SU-DHL-6 (cell line): ENCODE measurements around the gene ARHGDIA.
A peak's percentile ranks its signal among the peaks of the same experiment; 100 is the strongest.

Experiments used
- H2AFZ ChIP-seq: fragments of 200-600 bp; sonication (generic); 2 replicates; pipeline ENCODE4 v1.6.1; 2014; ENCODE audit warnings: low read depth, mild to moderate bottlenecking, moderate library complexity, mixed read lengths, antibody characterized with exemption, low read length; ENCODE audit not compliant: severe bottlenecking
- H3F3A ChIP-seq: fragments of 200-600 bp; shearing (Covaris generic); 2 replicates; pipeline ENCODE4 v1.6.0; 2016; ENCODE audit warnings: antibody characterized with exemption, mild to moderate bottlenecking; ENCODE audit not compliant: insufficient read depth
- H3K27ac ChIP-seq: fragments of 200-600 bp; sonication (generic); 2 replicates; pipeline ENCODE4 v1.5.1; 2016; ENCODE audit warnings: low read depth, mild to moderate bottlenecking, low read length, moderate library complexity, mixed read lengths
- H3K27me3 ChIP-seq: fragments of 200-600 bp; sonication (generic), shearing (Covaris generic); 2 replicates; pipeline ENCODE4 v1.6.0; 2014; ENCODE audit warnings: mild to moderate bottlenecking, low read length
- H3K36me3 ChIP-seq: fragments of 200-600 bp; sonication (generic); 2 replicates; pipeline ENCODE4 v1.6.1; 2014; ENCODE audit warnings: mild to moderate bottlenecking, low read length, mixed read lengths
- H3K4me2 ChIP-seq: fragments of 300-600, 200-600 bp; shearing (Covaris generic), sonication (generic); 2 replicates; pipeline ENCODE4 v1.6.0; 2014; ENCODE audit warnings: low read length, low read depth, mild to moderate bottlenecking; ENCODE audit not compliant: poor library complexity, severe bottlenecking
- H3K4me3 ChIP-seq: fragments of 200-600 bp; sonication (generic); 2 replicates; pipeline ENCODE4 v1.5.1; 2014; ENCODE audit warnings: antibody characterized with exemption, low read length, mild to moderate bottlenecking, mixed read lengths; ENCODE audit not compliant: insufficient read depth, poor library complexity, severe bottlenecking
- H3K79me2 ChIP-seq: fragments of 200-600 bp; sonication (generic); 2 replicates; pipeline ENCODE4 v1.6.1; 2014; ENCODE audit warnings: mild to moderate bottlenecking, low read length, moderate library complexity; ENCODE audit not compliant: insufficient read depth
- H3K9ac ChIP-seq: fragments of 200-600 bp; sonication (generic); 2 replicates; pipeline ENCODE4 v1.7.0; 2014; ENCODE audit warnings: mild to moderate bottlenecking, low read length
- H3K9me2 ChIP-seq: fragments of 200-600 bp; sonication (generic); replicated peaks from 2 replicates; pipeline ENCODE4 v1.6.1; 2014; ENCODE audit warnings: low read length; ENCODE audit not compliant: insufficient read depth
- H3K9me3 ChIP-seq: fragments of 200-600 bp; sonication (generic); 2 replicates; pipeline ENCODE4 v1.6.1; 2014; ENCODE audit warnings: low read length, mixed read lengths; ENCODE audit not compliant: insufficient read depth
- H4K20me1 ChIP-seq: fragments of 200-600 bp; sonication (generic); 2 replicates; pipeline ENCODE4 v1.6.1; 2014; ENCODE audit warnings: low read depth, mild to moderate bottlenecking, antibody characterized with exemption, low read length, moderate library complexity, mixed read lengths
- CTCF ChIP-seq: fragments of 200-600 bp; sonication (generic); IDR thresholded peaks from one replicate; pipeline ENCODE4 v1.5.1; 2017; ENCODE audit warnings: antibody characterized with exemption, mild to moderate bottlenecking, low read length, moderate library complexity; ENCODE audit not compliant: insufficient read depth, poor library complexity, severe bottlenecking
- EZH2phosphoT487 ChIP-seq: fragments of 200-600 bp; sonication (generic), shearing (Covaris generic); conservative IDR thresholded peaks from 2 replicates; pipeline ENCODE4 v1.6.1; 2018; ENCODE audit warnings: mild to moderate bottlenecking, antibody characterized with exemption, low read length, moderate library complexity, mixed read lengths

ARHGDIA gene

GRCh38 chr17:81863123-81863675, 7.9 kb downstream of the ARHGDIA start:
- H3K4me2 ChIP-seq, result no peak overlapping the region
- H3K9me2 ChIP-seq, result no peaks in the 10 kb centered on the region
- H2AFZ ChIP-seq, result no peak overlapping the region
- no peak overlapping the region for H3K4me3 ChIP-seq
- H3K79me2 ChIP-seq, result peaks cover 45% of the 10 kb centered on the region
- peaks cover 28% of the 10 kb centered on the region for H3F3A ChIP-seq
- no peaks in the 10 kb centered on the region for H3K27me3 ChIP-seq
- H3K9ac ChIP-seq, result no peak overlapping the region
- H3K36me3 ChIP-seq, result no peaks in the 10 kb centered on the region; the same call in 1 of the 2 replicates
- H4K20me1 ChIP-seq, result no peaks in the 10 kb centered on the region
- no peaks in the 10 kb centered on the region for H3K9me3 ChIP-seq
- no peak overlapping the region for H3K27ac ChIP-seq
- TF ChIP-seq EZH2phosphoT487, result no peak
- no peak for TF ChIP-seq CTCF

- peak overlapping the region; percentile 92 for H3K9ac ChIP-seq
- peak overlapping the region; percentile 79 for H3K4me3 ChIP-seq
- 0 out of 2 replicates have a peak, but pooled peaks cover 3% of the 10 kb centered on the region for H4K20me1 ChIP-seq
- H3K27me3 ChIP-seq, result no peaks in the 10 kb centered on the region
- H2AFZ ChIP-seq, result no peak overlapping the region
- peaks cover 59% of the 10 kb centered on the region for H3K79me2 ChIP-seq
- H3F3A ChIP-seq, result peaks cover 8% of the 10 kb centered on the region; the same call in 1 of the 2 replicates
- peaks cover 5% of the 10 kb centered on the region for H3K36me3 ChIP-seq
- no peaks in the 10 kb centered on the region for H3K9me2 ChIP-seq
- peak overlapping the region; percentile 38 for H3K27ac ChIP-seq
- peak overlapping the region; percentile 85 for H3K4me2 ChIP-seq
- TF ChIP-seq EZH2phosphoT487, result no peak
- TF ChIP-seq CTCF, result no peak
- no peaks in the 10 kb centered on the region for H3K9me3 ChIP-seq
These were observed 10.2 kb downstream of the ARHGDIA start for GRCh38 chr17:81860756-81861568.

GRCh38 chr17:81859906-81860755, 11.0 kb downstream of the ARHGDIA start, which contains the start of gene P4HB:
TSS of gene P4HB (minus strand) at chr17:81860535. CDS start at chr17:81860471, 64 bp downstream.
- peaks cover 4% of the 10 kb centered on the region; the same call in 1 of the 2 replicates for H3F3A ChIP-seq
- peaks cover 5% of the 10 kb centered on the region for H3K36me3 ChIP-seq
- peak within 1 kb of the TSS; percentile 92 for H3K9ac ChIP-seq
- H4K20me1 ChIP-seq, result 0 out of 2 replicates have a peak, but pooled peaks cover 3% of the 10 kb centered on the region
- peak within 1 kb of the TSS; percentile 87 for H3K4me3 ChIP-seq
- H3K27me3 ChIP-seq, result no peaks in the 10 kb centered on the region
- no peaks in the 10 kb centered on the region for H3K9me3 ChIP-seq
- peak within 1 kb of the TSS; percentile 54 for H3K27ac ChIP-seq
- no peak within 1 kb of the TSS for H2AFZ ChIP-seq
- H3K9me2 ChIP-seq, result no peaks in the 10 kb centered on the region
- TF ChIP-seq EZH2phosphoT487 (no peak), CTCF (no peak)
- H3K4me2 ChIP-seq, result peak within 1 kb of the TSS; percentile 85
- H3K79me2 ChIP-seq, result peaks cover 59% of the 10 kb centered on the region
